C1 segment of cervical spinal cord (tissue), 14 donors: ENCODE results near the gene GUCA1C.

Source experiments
- DNase-seq, 14 donors: peaks; one replicate each; lab custom pipeline; 2025; lab: John Stamatoyannopoulos, UW

GUCA1C gene

DNA sequence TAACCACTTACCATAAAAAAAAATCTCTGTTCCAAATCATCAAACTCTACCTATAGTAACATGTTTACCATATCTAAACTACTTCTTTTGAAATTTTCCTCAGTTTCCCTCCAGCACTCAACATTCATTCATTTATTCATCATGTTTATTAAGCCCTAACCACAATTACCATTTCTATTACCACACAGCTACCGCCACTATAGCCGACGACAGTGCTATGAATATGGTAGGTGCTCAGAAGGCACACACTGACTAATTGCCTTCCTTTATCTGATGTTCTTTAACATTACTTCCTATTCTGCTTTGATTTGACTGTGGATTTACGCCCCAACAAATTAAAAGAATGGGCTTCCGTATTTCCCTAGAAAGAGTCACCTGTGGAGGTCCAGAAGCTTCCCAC, 43.9 kb downstream of the GUCA1C start:
- DNase-seq, result no peak

DNA sequence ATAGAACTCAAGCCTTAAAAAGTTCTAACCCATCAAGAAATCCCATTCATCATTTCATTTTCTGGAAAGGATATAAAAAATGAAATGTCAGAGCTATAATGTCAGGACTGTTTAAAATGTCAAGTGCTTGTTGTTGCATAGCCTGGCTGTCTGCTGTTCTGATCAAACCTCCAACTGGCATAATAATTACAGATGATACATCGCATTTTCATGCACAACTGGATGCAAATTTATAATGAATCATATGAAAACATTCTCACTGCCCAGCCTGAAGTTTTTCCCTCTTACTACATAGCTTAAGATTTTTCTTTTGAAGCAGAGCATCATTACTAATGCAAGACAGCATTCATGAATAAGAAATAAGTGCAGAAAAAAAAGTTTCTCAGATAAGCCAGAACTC, 46.5 kb downstream of the GUCA1C start:
- DNase-seq, result no peak

DNA sequence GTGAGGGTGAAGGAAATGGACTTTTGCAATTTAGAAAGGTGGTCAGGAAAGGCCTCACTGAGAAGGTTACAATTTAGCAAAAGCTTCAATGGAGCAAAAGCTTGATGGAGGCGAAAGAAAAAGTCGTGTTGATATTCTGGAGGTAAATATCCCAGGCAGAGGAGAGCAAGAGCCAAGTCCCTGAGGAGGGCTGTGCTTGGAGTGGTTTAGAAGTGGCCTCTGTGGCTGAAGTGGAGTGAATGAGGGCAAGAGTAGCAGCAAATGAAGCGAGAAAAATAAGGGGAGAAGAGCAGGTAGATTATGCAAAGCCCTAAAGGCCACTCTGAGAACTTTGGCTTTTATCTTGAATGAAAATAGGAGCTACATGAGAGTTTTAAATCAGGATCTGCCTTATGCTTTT, 54.1 kb downstream of the GUCA1C start:
- no peak for DNase-seq

DNA sequence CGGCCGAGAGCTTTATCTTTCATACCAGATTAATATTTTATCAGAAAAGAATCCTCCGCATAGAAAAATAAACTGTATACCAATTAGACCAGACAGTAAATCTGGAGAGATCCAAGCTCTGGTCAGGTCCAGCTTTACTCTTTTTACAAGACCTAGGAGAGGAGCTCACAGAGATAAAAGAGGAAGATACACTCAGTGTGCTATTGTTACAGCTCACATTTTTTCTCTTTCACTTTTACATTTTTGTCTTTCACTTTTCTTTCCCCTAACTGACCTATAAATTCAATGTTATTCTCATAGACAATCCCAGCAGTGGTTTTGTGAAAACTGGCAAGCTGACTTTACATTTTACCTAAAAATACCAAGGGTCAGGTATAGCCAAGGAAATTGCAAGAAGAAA, 55.8 kb downstream of the GUCA1C start:
- DNase-seq, result no peak

DNA sequence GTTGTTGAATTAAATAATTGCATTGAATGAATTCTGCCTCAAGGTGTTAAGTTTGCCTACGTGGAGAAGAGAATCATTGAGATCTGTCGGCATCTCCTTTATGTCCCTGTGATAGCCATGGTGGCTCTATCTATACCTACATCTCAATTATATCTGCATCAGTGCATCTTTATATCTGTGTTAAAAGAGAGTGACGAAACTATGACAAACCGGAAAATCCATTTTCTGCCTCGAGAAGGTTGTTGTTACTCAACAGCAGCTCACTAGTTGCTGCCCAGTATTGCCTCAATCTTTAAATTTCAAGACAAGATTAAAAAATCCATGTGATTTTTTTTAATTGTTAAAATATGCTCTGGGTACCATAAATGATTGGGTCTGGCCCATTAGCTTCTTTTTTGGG, 58.7 kb downstream of the GUCA1C start:
- DNase-seq, result no peak

DNA sequence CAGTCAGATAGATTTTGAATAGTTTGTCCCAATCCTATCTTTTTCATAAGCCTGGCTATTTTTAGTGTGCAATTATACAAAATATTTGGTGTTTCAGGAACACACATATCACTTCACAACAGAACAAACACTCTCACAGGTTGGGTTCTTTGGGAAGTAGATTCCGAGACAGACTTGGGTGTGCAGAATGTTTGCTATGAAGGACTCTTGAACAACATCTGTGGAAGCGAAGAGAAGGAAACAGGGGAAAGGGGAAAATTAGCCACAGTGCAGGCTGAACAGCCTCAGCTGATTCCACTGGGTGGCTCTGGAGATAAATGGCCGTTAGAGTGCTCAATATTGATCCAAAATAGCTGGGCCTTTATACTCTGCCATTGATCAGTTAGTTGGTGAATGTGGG, 61.8 kb downstream of the GUCA1C start:
- DNase-seq, result no peak

DNA sequence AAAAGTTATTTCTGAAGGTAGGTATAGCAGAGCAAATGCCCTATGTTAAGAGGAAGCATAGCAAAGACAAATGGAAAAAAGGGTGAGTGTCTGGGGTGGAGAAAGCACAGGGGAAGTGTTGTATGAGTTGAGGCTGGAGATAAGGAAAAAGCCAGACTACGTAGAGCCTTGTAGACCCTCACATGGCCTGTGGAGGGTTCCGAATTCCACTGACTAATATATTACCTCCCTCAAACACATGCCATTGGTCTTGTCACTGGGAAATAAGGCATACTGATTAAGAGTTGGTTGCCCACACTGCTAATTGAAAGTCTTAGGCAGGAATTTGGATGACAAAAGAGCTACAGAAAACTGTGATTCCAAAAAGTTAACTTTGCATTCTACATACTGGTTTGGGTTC, 65.9 kb downstream of the GUCA1C start:
- no peak for DNase-seq

DNA sequence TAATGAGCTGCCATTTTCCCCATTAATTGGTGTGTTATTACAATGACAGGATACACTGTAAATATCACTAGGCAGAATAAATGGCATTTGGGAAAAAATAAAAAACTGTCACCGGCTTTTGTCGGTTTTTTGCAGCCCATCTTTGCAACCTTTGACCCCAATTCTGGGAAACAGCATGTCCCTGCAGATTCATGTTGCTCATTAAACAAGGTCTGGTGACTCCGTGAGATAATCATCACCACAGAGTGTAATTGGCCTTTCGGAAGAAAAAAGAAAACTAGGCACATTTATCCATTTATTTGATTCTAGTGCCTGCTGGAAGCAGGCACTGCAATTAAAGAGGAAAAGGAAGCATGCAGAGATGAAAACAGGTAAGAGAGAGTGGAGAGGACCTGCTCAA, 66.6 kb downstream of the GUCA1C start:
- DNase-seq, result no peak

DNA sequence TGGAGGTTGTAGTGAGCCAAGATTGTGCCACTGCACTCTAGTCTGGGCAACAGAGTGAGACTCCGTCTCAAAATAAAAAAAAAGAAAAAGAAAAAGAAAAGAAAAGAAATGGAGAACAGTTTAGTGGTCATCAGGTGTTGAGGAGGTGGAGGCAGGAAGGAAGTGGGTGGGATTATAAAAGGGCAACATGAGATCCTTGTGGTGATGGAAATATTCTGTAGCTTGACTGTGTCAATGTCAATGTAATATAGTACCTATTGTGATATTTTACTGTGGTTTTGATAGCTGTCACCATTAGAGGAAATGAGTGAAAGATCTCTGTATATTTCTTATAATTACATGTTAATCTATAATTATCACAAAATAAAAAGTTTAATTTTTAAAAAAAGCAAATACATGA, 70.3 kb downstream of the GUCA1C start:
- no peak for DNase-seq

DNA sequence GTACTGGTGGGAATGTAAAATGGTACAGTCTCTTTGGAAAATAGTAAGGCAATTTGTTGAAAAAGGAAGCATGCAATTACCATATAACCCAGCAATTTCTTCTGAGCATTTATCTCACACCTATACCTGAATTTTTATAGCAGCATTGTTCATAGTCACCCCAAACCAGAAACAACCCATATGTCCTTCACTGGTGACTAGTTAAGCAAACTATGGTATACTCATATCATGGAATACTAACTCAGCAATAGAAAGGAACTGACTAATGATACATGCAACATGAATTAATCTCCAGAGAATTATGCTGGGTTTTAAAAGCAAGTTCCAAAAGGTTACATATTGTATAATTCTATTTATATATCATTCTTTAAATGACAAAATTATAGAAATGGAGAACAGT, 70.9 kb downstream of the GUCA1C start:
- DNase-seq, result no peak

DNA sequence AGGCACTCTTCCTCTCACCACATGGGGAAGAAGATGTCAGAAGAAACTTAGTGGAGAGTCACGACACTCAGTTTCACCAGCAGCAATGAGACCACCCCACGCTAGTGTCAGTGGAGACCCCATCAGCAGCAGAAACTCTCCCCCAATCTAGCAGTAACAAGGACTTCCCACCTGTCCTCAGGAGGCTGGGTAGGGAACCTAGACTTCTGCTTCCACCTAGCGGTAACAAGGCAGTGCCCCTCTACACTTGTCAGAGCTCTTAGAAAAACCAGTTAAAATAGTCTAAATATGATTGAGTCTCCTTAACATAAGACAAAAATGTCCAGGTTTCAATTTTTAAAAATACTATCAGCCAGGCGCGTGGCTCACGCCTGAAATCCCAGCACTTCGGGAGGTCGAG, 73.8 kb downstream of the GUCA1C start:
- no peak for DNase-seq

DNA sequence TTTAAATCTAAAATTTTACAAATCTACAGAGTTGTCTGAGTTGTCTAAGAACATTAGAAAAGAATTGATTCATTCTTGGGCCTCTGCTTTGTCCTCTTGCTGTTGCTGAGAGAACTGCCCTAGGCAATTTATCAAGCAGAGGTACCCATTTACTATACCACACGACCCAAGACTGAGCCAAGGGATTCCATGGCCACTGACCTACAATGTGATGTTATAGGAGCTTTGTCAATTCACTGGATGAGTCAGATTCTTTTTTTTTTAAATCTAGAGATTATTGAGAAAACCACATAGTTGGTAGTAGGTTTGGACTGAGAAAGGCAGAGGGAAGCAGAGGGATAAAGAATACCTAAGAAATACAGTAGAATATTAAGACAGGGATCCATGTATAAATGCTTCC, 75.8 kb downstream of the GUCA1C start:
- no peak for DNase-seq

DNA sequence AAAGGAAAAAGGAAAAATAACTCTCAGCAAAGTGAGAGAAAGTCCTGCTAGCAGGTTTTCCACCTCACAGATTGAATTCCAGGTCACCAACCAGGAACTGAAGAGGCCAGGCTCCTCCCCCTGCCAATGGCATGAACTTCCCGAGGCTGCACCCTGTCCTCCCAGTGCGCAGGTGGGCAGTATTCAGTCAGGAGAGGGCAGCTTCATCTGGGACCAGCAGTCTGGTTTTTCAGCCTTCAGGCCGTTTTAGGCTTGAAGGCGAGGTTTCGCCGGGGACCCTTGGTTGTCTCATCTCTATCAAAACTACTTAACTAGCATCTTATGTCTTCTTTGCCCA, 89.9 kb downstream of the GUCA1C start:
- DNase-seq, result no peak

DNA sequence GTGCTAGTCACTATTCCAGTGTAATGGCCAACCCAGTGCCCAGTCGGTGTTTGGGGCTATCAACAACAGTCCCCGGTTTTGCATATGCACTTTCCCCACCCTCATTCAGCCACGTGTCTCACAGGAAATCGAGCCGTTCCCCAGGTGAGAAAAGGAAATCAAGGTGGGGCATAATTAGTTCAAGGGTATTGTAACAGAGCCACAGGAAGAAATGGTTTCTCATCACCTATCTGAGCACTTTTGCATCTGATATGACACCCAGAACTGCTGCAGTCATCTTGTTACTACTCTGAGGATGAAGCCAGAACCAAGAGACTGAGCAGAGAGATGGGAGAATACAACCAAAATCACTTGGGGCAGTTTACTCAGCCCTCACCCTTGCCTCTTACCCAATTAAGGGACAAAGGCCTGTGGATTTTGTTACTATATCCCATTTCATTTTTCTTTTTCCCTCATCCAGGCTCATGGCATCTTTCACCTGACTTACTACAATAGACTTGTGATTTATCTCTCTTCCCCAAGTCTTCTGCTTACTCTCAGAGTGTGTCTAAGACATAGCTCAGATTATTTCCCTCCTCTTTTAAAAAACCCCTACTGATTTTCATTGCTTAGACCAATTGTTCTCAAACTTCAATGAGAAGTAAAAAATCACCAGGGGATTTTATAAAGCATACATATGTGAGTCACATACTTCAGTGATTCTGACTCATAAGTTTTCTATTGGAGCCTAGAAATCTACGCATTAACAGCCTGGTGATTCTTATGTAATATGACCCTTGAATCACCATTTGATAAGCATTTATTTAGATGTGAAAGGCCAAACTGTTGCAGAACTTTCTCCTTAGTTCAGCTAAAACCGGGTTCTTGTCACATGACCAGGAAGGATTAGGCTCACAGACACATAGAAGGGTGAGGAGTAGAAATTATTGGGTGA, 90.5 kb downstream of the GUCA1C start:
- no peak for DNase-seq

DNA sequence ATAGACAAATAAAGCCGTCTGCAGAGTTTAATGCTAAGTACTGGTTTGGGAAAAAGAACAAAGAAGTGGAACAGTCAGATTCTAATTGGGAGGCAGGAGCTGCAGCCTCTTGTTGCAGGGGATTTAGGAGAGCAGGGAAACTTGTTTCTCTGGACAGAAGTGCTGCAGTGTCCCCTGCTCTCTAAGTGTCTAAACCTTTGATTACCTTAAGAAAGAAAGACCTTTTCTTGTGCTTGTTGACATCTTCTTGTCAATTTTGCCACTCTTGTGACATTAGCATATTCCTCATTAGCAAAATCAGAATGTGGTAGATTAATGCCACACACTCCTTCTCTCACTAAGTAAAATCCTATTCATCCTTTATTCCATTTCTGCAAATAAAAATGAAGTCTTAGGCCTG, 92.3 kb downstream of the GUCA1C start:
- no peak for DNase-seq
